CD4-positive, alpha-beta T cell (primary cell): ENCODE results near the gene APBA2. TPM values are rescaled to one million over a fixed set of nuclear protein-coding genes. Genes with fewer than 3 reads are reported as not detected.

Experiments used
- ATAC-seq: fragments of 200-7000 bp; cut with Tn5 transposase; one replicate; pipeline ENCODE4 v1.10.0; 2022; ENCODE audit warnings: mild to moderate bottlenecking; ENCODE audit not compliant: poor library complexity
- CTCF ChIA-PET: fragments of 350-600 bp; sonication (Branson Sonifier 250); formaldehyde crosslinking; loops from one replicate; lab custom pipeline; 2021; ENCODE audit warnings: antibody characterized with exemption, inconsistent platforms; lab: Charles Lee
- POLR2A ChIA-PET: fragments of 350-600 bp; sonication (Branson Sonifier 250); formaldehyde crosslinking; loops from one replicate; lab custom pipeline; 2021; ENCODE audit warnings: antibody characterized with exemption, inconsistent platforms; lab: Charles Lee
- DNase-seq, 14 experiments: peaks; one replicate each; pipeline ENCODE4 v3.0.0-alpha.2; 2013 to 2020; ENCODE audit warnings: mixed read lengths in 2 of 14
- H3K27ac ChIP-seq, 2 donors: one replicate each; pipeline versions ENCODE4 v1.5.1 to v1.7.0; 2013; ENCODE audit warnings: low read length in 2 of 2, low read depth in 1 of 2, mild to moderate bottlenecking in 1 of 2
- H3K27me3 ChIP-seq, 2 experiments: 1 replicate in 1 of 2; 2 replicates in 1 of 2; pipeline versions ENCODE4 v1.6.1 to v1.7.0; 2013; ENCODE audit warnings: low read length in 2 of 2, control low read depth in 1 of 2, mild to moderate bottlenecking in 1 of 2, moderate library complexity in 1 of 2; ENCODE audit not compliant: insufficient read depth in 2 of 2, control insufficient read depth in 1 of 2
- H3K36me3 ChIP-seq: one replicate; pipeline ENCODE4 v1.6.1; 2013; ENCODE audit warnings: low read length, control low read depth; ENCODE audit not compliant: insufficient read depth
- H3K4me1 ChIP-seq: one replicate; pipeline ENCODE4 v1.6.1; 2013; ENCODE audit warnings: low read length, control low read depth; ENCODE audit not compliant: insufficient read depth
- H3K4me3 ChIP-seq: one replicate; pipeline ENCODE4 v1.5.1; 2013; ENCODE audit warnings: mild to moderate bottlenecking, low read length, moderate library complexity
- H3K9me3 ChIP-seq, 2 experiments: 1 replicate in 1 of 2; 2 replicates in 1 of 2; pipeline versions ENCODE4 v1.6.1 to v1.7.0; 2013; ENCODE audit warnings: low read length in 2 of 2, mild to moderate bottlenecking in 2 of 2, control low read depth in 1 of 2, moderate library complexity in 1 of 2; ENCODE audit not compliant: control insufficient read depth in 1 of 2, insufficient read depth in 1 of 2
- H3K27ac Mint-ChIP-seq: one replicate; pipeline ENCODE4 v1.8.0; 2020; ENCODE audit warnings: mixed read lengths
- H3K27me3 Mint-ChIP-seq: one replicate; pipeline ENCODE4 v1.8.0; 2021; ENCODE audit warnings: mixed read lengths
- H3K36me3 Mint-ChIP-seq: one replicate; pipeline ENCODE4 v1.8.0; 2021; ENCODE audit warnings: low read depth, mixed read lengths
- H3K4me1 Mint-ChIP-seq: one replicate; pipeline ENCODE4 v1.8.0; 2021; ENCODE audit warnings: low read depth, mixed read lengths
- H3K4me3 Mint-ChIP-seq: one replicate; pipeline ENCODE4 v1.8.0; 2020; ENCODE audit warnings: mild to moderate bottlenecking, mixed read lengths
- H3K9me3 Mint-ChIP-seq: one replicate; pipeline ENCODE4 v1.8.0; 2020; ENCODE audit warnings: mixed read lengths
- intact Hi-C, 2 experiments: fragments of 100-400 bp; cut with DNase I in 1 of 2; cut with micrococcal nuclease in 1 of 2; formaldehyde crosslinking; loops; one replicate each; pipeline versions ENCODE4 v1.15.1 to v1.9.0; 2023 to 2025; cut with DNase I, micrococcal nuclease
- total RNA-seq, 174 experiments: library from RNA in 2 of 174; stranded (reverse) in 2 of 174; gene quantifications; one replicate each; pipeline ENCODE4 v1.2.3 and lab custom pipeline; 2021 to 2026
- TF ChIP-seq, protein P1 (sequence below): fragments of 200-600 bp; IDR thresholded peaks from one replicate; pipeline ENCODE4 v1.8.0; 2022; ENCODE audit warnings: antibody characterized with exemption, mild to moderate bottlenecking

The APBA2 gene
- total RNA-seq, 2 experiments from 2014 or later = 123 to 126 TPM

DNA sequence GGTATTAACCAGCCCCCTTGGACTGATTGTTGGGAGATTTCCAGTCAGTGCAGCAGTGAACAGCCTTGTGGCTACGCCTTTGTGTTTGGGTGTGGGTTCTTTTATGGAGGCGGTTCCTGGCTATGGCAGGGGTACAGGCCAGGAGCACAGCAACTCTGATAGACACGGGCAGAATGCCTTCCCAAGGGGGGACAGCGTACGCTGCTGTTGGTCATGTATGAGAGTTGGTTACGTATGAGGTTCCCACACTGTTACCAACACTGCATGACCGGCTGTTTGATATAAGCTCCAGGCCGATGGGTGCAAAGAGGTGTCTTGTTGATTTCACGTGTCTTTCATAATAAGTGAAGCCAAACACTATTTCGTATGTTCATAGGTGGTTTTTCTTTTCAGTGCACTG lies 196.0 kb downstream of the APBA2 start:
- Mint-ChIP-seq H3K27me3 (no peaks in the 10 kb centered on the region), H3K4me1 (peaks cover 15% of the 10 kb centered on the region), H3K27ac (no peak overlapping the region), H3K4me3 (no peak overlapping the region), H3K36me3 (peaks cover 78% of the 10 kb centered on the region), H3K9me3 (no peaks in the 10 kb centered on the region)
- no peak overlapping the region for H3K27ac ChIP-seq
- H3K36me3 ChIP-seq = peaks cover 24% of the 10 kb centered on the region
- no peaks in the 10 kb centered on the region for H3K27me3 ChIP-seq
- ATAC-seq = no peak
- no peak for DNase-seq
- TF ChIP-seq, protein P1, sequence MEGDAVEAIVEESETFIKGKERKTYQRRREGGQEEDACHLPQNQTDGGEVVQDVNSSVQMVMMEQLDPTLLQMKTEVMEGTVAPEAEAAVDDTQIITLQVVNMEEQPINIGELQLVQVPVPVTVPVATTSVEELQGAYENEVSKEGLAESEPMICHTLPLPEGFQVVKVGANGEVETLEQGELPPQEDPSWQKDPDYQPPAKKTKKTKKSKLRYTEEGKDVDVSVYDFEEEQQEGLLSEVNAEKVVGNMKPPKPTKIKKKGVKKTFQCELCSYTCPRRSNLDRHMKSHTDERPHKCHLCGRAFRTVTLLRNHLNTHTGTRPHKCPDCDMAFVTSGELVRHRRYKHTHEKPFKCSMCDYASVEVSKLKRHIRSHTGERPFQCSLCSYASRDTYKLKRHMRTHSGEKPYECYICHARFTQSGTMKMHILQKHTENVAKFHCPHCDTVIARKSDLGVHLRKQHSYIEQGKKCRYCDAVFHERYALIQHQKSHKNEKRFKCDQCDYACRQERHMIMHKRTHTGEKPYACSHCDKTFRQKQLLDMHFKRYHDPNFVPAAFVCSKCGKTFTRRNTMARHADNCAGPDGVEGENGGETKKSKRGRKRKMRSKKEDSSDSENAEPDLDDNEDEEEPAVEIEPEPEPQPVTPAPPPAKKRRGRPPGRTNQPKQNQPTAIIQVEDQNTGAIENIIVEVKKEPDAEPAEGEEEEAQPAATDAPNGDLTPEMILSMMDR = no peak
- intact Hi-C loops = no loop called here
- POLR2A ChIA-PET = no interaction called here
- peaks cover 3% of the 10 kb centered on the region for H3K4me1 ChIP-seq
- no peak overlapping the region for H3K4me3 ChIP-seq
- CTCF ChIA-PET = interaction anchor here (1.6 to 2.4 kb wide), 2 partner anchors 8 to 22 kb away, joined by 4 to 10 read pairs; no protein-coding TSS in a partner anchor
- no peaks in the 10 kb centered on the region for H3K9me3 ChIP-seq

DNA sequence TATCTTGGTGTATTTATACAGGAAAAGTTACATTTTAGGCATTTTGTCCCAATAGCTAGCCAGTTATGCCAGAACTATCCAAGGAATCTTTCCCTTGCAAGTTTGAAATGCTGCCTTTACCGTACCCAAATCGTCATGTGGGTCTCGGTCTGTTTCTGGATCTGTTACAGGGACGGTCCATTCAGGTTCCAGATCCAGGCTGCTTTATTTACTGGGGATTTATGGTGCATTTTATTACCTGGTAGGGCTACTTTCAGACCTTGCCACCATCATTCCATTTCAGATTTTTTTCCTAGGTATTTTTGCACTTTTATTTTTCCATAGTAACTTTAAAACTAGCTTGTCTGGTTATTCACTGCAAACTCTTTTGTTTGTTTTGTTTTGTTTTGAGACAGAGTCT lies 197.4 kb downstream of the APBA2 start:
- Histone ChIP-seq H3K9me3 (no peaks in the 10 kb centered on the region), H3K4me3 (no peak overlapping the region), H3K36me3 (peaks cover 16% of the 10 kb centered on the region), H3K27ac (no peak overlapping the region), H3K4me1 (peaks cover 14% of the 10 kb centered on the region), H3K27me3 (no peaks in the 10 kb centered on the region)
- H3K4me3 Mint-ChIP-seq = no peak overlapping the region
- TF ChIP-seq, protein P1 = no peak
- peaks cover 29% of the 10 kb centered on the region for H3K4me1 Mint-ChIP-seq
- no peaks in the 10 kb centered on the region for H3K9me3 Mint-ChIP-seq
- POLR2A ChIA-PET = no interaction called here
- no peaks in the 10 kb centered on the region for H3K27me3 Mint-ChIP-seq
- ATAC-seq (no peak), DNase-seq (no peak)
- H3K36me3 Mint-ChIP-seq = peaks cover 73% of the 10 kb centered on the region
- intact Hi-C loops = no loop called here
- no peak overlapping the region for H3K27ac Mint-ChIP-seq
- CTCF ChIA-PET = interaction anchor here (1.6 kb wide), 1 partner anchor 21 kb away, joined by 4 read pairs; no protein-coding TSS in a partner anchor

GRCh38 chr15:29083858-29084257 lies 198.1 kb downstream of the APBA2 start:
- H3K27me3 ChIP-seq = no peaks in the 10 kb centered on the region
- no peak overlapping the region for H3K27ac Mint-ChIP-seq
- peaks cover 36% of the 10 kb centered on the region for H3K4me1 Mint-ChIP-seq
- CTCF ChIA-PET = no interaction called here
- no peak for ATAC-seq
- POLR2A ChIA-PET = no interaction called here
- H3K36me3 ChIP-seq = peaks cover 12% of the 10 kb centered on the region
- no peak for DNase-seq
- no peak overlapping the region for H3K4me3 Mint-ChIP-seq
- H3K9me3 Mint-ChIP-seq = no peaks in the 10 kb centered on the region
- TF ChIP-seq, protein P1 = no peak
- no peak overlapping the region for H3K4me3 ChIP-seq
- H3K36me3 Mint-ChIP-seq = peaks cover 74% of the 10 kb centered on the region
- peaks cover 20% of the 10 kb centered on the region for H3K4me1 ChIP-seq
- no peaks in the 10 kb centered on the region for H3K9me3 ChIP-seq
- H3K27ac ChIP-seq = no peak overlapping the region
- intact Hi-C loops = no loop called here
- no peaks in the 10 kb centered on the region for H3K27me3 Mint-ChIP-seq
